ENCODE measurements around the gene UBE2D1. TPM values are rescaled to one million over a fixed set of nuclear protein-coding genes. Genes with fewer than 3 reads are reported as not detected.

Gene UBE2D1
- total and polyA plus RNA-seq, 2 of the 8 experiments (the other 6 are each of a cell fraction or from before 2014, with no cell fraction given) = 21.2 to 33.5 TPM

GRCh38 chr10:58359541-58359940 is 24.7 kb downstream of the UBE2D1 start:
- Histone ChIP-seq H3K9ac (replicated peaks in 1 of 4; ENCODE audit: extremely low read depth in 1 of 4, low read depth in 3 of 4, low read length in 3 of 4) (no peak overlapping the region), H4K5ac (ENCODE audit: insufficient read length, low read depth, low read length) (no peak overlapping the region), H3K36me3 (ENCODE audit: control insufficient read depth in 2 of 4, insufficient read depth in 4 of 4, low read length in 3 of 4) (peaks cover 2 to 11% (median 3%) of the 10 kb centered on the region in 4 experiments; a peak in 2 of 8 replicates), H3K14ac (ENCODE audit: insufficient read length) (no peak overlapping the region), H2BK120ac (replicated peaks; ENCODE audit: low read depth, low read length) (no peak overlapping the region), H4K91ac (replicated peaks; ENCODE audit: insufficient read length, low read length) (no peak overlapping the region), H3K79me1 (ENCODE audit: low read depth, low read length) (no peaks in the 10 kb centered on the region; the same call in 1 of the 2 replicates), H3K4me3 (ENCODE audit: extremely low read depth in 1 of 4, insufficient read depth in 2 of 4, low read depth in 3 of 4, low read length in 4 of 4) (no peak overlapping the region), H3K4ac (replicated peaks; ENCODE audit: insufficient read length, low read depth, low read length) (no peak overlapping the region), H2BK12ac (ENCODE audit: low read depth, low read length) (no peak overlapping the region), H3K27ac (ENCODE audit: low read depth, low read length) (no peak overlapping the region), H3K79me2 (ENCODE audit: control insufficient read depth in 1 of 2, insufficient read depth in 2 of 2, low read length in 2 of 2) (peaks cover 0 to 28% of the 10 kb centered on the region in 2 experiments; a peak in 2 of 4 replicates), H3K23me2 (ENCODE audit: low read depth, low read length) (no peaks in the 10 kb centered on the region), H3K27me3 (replicated peaks in 1 of 4; ENCODE audit: control insufficient read depth in 3 of 4, extremely low read depth in 1 of 4, insufficient read depth in 3 of 4, low read length in 3 of 4) (no peaks in the 10 kb centered on the region), H2BK5ac (ENCODE audit: low read depth, low read length) (no peak overlapping the region), H3K4me1 (replicated peaks in 1 of 4; ENCODE audit: control insufficient read depth in 3 of 4, insufficient read depth in 4 of 4, low read length in 3 of 4) (no peaks in the 10 kb centered on the region; a peak in 1 of 7 replicates), H2AK5ac (ENCODE audit: low read depth, low read length) (no peak overlapping the region), H3K4me2 (ENCODE audit: insufficient read depth in 1 of 2, low read depth in 2 of 2, low read length in 2 of 2) (no peak overlapping the region), H2BK20ac (ENCODE audit: low read length) (no peak overlapping the region), H4K20me1 (replicated peaks in 1 of 2; ENCODE audit: control insufficient read depth in 1 of 2, insufficient read depth in 2 of 2, low read length in 2 of 2) (peaks cover 0 to 3% of the 10 kb centered on the region in 2 experiments), H3K9me3 (ENCODE audit: insufficient read depth in 2 of 2, low read depth in 1 of 2, low read length in 1 of 2) (no peaks in the 10 kb centered on the region), H2BK15ac (ENCODE audit: low read length) (no peak overlapping the region), H3K23ac (ENCODE audit: insufficient read length) (no peak overlapping the region), H3K18ac (ENCODE audit: extremely low read depth, low read length) (no peak overlapping the region), H4K8ac (ENCODE audit: extremely low read depth, insufficient read depth, low read length) (no peak overlapping the region), H3K56ac (replicated peaks; ENCODE audit: insufficient read length, low read depth, low read length) (no peak overlapping the region), H2AFZ (ENCODE audit: low read length) (no peak overlapping the region)
- DNase-seq (ENCODE audit: low read depth in 1 of 2, low spot score in 2 of 2) (no peak), FAIRE-seq (no peak)
- WGBS, 2 experiments (ENCODE audit: extremely low coverage in 1 of 2, insufficient coverage in 1 of 2, insufficient read length in 1 of 2, insufficient replicate concordance in 2 of 2, low coverage in 1 of 2, low lambda C conversion rate in 2 of 2, missing lambda C conversion rate in 1 of 2) = 93% methylated on average over 3 of the region's 3 CpGs; no CpG with 5 or more reads in 1 of the 2 experiments
- no peak for TF ChIP-seq NRF1 (IDR thresholded peaks at IDR 0.05; ENCODE audit: low read depth, low read length)
- no peak for TF ChIP-seq SIRT6 (IDR thresholded peaks at IDR 0.05; ENCODE audit: low read length)
- TF ChIP-seq GABPA (IDR thresholded peaks at IDR 0.05; ENCODE audit: borderline replicate concordance, insufficient read depth, low read length) = no peak
- no peak for TF ChIP-seq EP300 (IDR thresholded peaks at IDR 0.05; ENCODE audit: borderline replicate concordance in 1 of 2, low read depth in 2 of 2, low read length in 2 of 2)
- TF ChIP-seq TAF7 (optimal IDR thresholded peaks at IDR 0.05; ENCODE audit: borderline replicate concordance, low read depth, low read length) = no peak
- TF ChIP-seq BACH1 (IDR thresholded peaks at IDR 0.05; ENCODE audit: low read length) = no peak
- no peak for TF ChIP-seq POLR2A (IDR thresholded peaks at IDR 0.05; ENCODE audit: control extremely low read depth in 1 of 2, low read depth in 2 of 2, low read length in 2 of 2)
- no peak for TF ChIP-seq FOSL1 (IDR thresholded peaks at IDR 0.05; ENCODE audit: insufficient read depth, low read depth, low read length)
- no peak for TF ChIP-seq KDM5A (IDR thresholded peaks at IDR 0.05; ENCODE audit: low read length)
- TF ChIP-seq KDM1A (IDR thresholded peaks at IDR 0.05; ENCODE audit: borderline replicate concordance, low read length) = no peak
- no peak for TF ChIP-seq HDAC6 (IDR thresholded peaks at IDR 0.05; ENCODE audit: low read depth, low read length)
- POLR2A ChIA-PET (ENCODE audit: partially characterized antibody) = no interaction called here
- CTCF ChIA-PET (ENCODE audit: partially characterized antibody) = interaction anchor here (0.8 to 1.2 kb wide), 2 partner anchors 55 to 105 kb away, joined by 3 read pairs; no protein-coding TSS in a partner anchor

Measured in H1 (cell line).